IPS DF 6.9 (cell line): ENCODE data around the gene ANXA4.
"Not testable (repeated sequence)": the region's sequence is repeated elsewhere in the genome, so short reads cannot be mapped to it uniquely, and the experiment has no call there.

ENCODE experiments used
- DNase-seq: peaks from one replicate; pipeline ENCODE4 v3.0.0-alpha.2; 2013; ENCODE audit warnings: low read depth, low spot score
- H3K27ac ChIP-seq: one replicate; pipeline ENCODE4 v1.5.1; 2013; ENCODE audit warnings: low read length, control low read depth
- H3K27me3 ChIP-seq: 2 replicates; pipeline ENCODE4 v1.6.1; 2013; ENCODE audit warnings: mild to moderate bottlenecking, low read length; ENCODE audit not compliant: control insufficient read depth, insufficient read depth
- H3K36me3 ChIP-seq: 2 replicates; pipeline ENCODE4 v1.6.1; 2013; ENCODE audit warnings: low read length; ENCODE audit not compliant: control insufficient read depth, insufficient read depth
- H3K4me1 ChIP-seq: 2 replicates; pipeline ENCODE4 v1.6.1; 2013; ENCODE audit warnings: low read length; ENCODE audit not compliant: control insufficient read depth, insufficient read depth
- H3K4me3 ChIP-seq: 2 replicates; pipeline ENCODE4 v1.5.1; 2013; ENCODE audit warnings: mild to moderate bottlenecking, low read length
- H3K9me3 ChIP-seq: 2 replicates; pipeline ENCODE4 v1.6.1; 2013; ENCODE audit warnings: low read length, inconsistent platforms; ENCODE audit not compliant: control insufficient read depth, insufficient read depth
- WGBS: extraction: QIAGEN DNeasy Blood & Tissue Kit; methylation state at CpG from one replicate; pipeline ENCODE4 v1.1.7; 2013; ENCODE audit warnings: mixed read lengths, missing lambda C conversion rate; ENCODE audit not compliant: insufficient read length, insufficient coverage; 5-methylcytosine and 5-hydroxymethylcytosine counted together

Gene ANXA4

GRCh38 chr2:69753659-69754363 lies 11.9 kb downstream of the ANXA4 start:
- no peak for DNase-seq
- Histone ChIP-seq H3K4me3 (no peak overlapping the region), H3K36me3 (no peaks in the 10 kb centered on the region), H3K27ac (no peak overlapping the region), H3K4me1 (no peaks in the 10 kb centered on the region), H3K27me3 (no peaks in the 10 kb centered on the region), H3K9me3 (no peaks in the 10 kb centered on the region)
- WGBS: no CpG with 5 or more reads among the region's 3 CpGs

- Histone ChIP-seq H3K27ac (no peak overlapping the region), H3K27me3 (no peaks in the 10 kb centered on the region), H3K9me3 (no peaks in the 10 kb centered on the region), H3K4me1 (no peaks in the 10 kb centered on the region), H3K4me3 (no peak overlapping the region), H3K36me3 (no peaks in the 10 kb centered on the region)
- no CpG with 5 or more reads among the region's 1 CpG for WGBS
- no peak for DNase-seq
Measured at GRCh38 chr2:69754633-69755032, 12.7 kb downstream of the ANXA4 start.

- no peak overlapping the region for H3K27ac ChIP-seq
- no peak for DNase-seq
- no peaks in the 10 kb centered on the region for H3K27me3 ChIP-seq
- WGBS: no CpG with 5 or more reads among the region's 2 CpGs
- no peaks in the 10 kb centered on the region for H3K36me3 ChIP-seq
- no peaks in the 10 kb centered on the region for H3K9me3 ChIP-seq
- H3K4me3 ChIP-seq: no peak overlapping the region
- no peaks in the 10 kb centered on the region for H3K4me1 ChIP-seq
Measured at GRCh38 chr2:69755862-69756467, 14.0 kb downstream of the ANXA4 start.

- no CpG with 5 or more reads among the region's 2 CpGs for WGBS
- H3K36me3 ChIP-seq: no peaks in the 10 kb centered on the region
- H3K27me3 ChIP-seq: no peaks in the 10 kb centered on the region
- no peak for DNase-seq
- H3K27ac ChIP-seq: no peak overlapping the region
- no peaks in the 10 kb centered on the region for H3K9me3 ChIP-seq
- no peaks in the 10 kb centered on the region for H3K4me1 ChIP-seq
- no peak overlapping the region for H3K4me3 ChIP-seq
Measured at GRCh38 chr2:69762025-69762424, 20.1 kb downstream of the ANXA4 start.

- Histone ChIP-seq H3K27ac (no peak overlapping the region), H3K27me3 (no peaks in the 10 kb centered on the region), H3K36me3 (no peaks in the 10 kb centered on the region), H3K9me3 (no peaks in the 10 kb centered on the region), H3K4me3 (no peak overlapping the region), H3K4me1 (no peaks in the 10 kb centered on the region)
- no peak for DNase-seq
- WGBS: 100% methylated on average over 2 of the region's 14 CpGs
Measured at GRCh38 chr2:69762513-69763494, 20.9 kb downstream of the ANXA4 start.

GRCh38 chr2:69763831-69764230 lies 21.9 kb downstream of the ANXA4 start:
- not testable (repeated sequence) for H3K27ac ChIP-seq, H3K36me3 ChIP-seq, H3K9me3 ChIP-seq, H3K4me1 ChIP-seq, H3K4me3 ChIP-seq, H3K27me3 ChIP-seq, DNase-seq
- no CpG with 5 or more reads among the region's 7 CpGs for WGBS

- no CpG with 5 or more reads among the region's 5 CpGs for WGBS
- no peak overlapping the region for H3K4me3 ChIP-seq
- H3K27me3 ChIP-seq: no peaks in the 10 kb centered on the region
- no peaks in the 10 kb centered on the region for H3K36me3 ChIP-seq
- no peak overlapping the region for H3K27ac ChIP-seq
- no peak for DNase-seq
- H3K9me3 ChIP-seq: no peaks in the 10 kb centered on the region
- no peaks in the 10 kb centered on the region for H3K4me1 ChIP-seq
Measured at GRCh38 chr2:69764286-69765095, 22.6 kb downstream of the ANXA4 start.

- H3K27ac ChIP-seq: no peak overlapping the region
Measured at GRCh38 chr2:69765096-69765380, 23.1 kb downstream of the ANXA4 start.

GRCh38 chr2:69766014-69766413 lies 24.1 kb downstream of the ANXA4 start:
- no peak for DNase-seq
- Histone ChIP-seq H3K27me3 (no peaks in the 10 kb centered on the region), H3K27ac (no peak overlapping the region), H3K4me1 (no peaks in the 10 kb centered on the region), H3K4me3 (no peak overlapping the region), H3K9me3 (no peaks in the 10 kb centered on the region), H3K36me3 (no peaks in the 10 kb centered on the region)
- no CpG with 5 or more reads among the region's 3 CpGs for whole genome bisulfite sequencing

More at GRCh38 chr2:69765096-69765380, 23.1 kb downstream of the ANXA4 start:
- no peaks in the 10 kb centered on the region for H3K27me3 ChIP-seq
- no peaks in the 10 kb centered on the region for H3K4me1 ChIP-seq
- no peaks in the 10 kb centered on the region for H3K9me3 ChIP-seq
- no peak overlapping the region for H3K4me3 ChIP-seq
- DNase-seq: no peak
- WGBS: no CpG with 5 or more reads among the region's 2 CpGs
- H3K36me3 ChIP-seq: no peaks in the 10 kb centered on the region

- WGBS: no CpG with 5 or more reads among the region's 3 CpGs
- Histone ChIP-seq H3K9me3 (no peaks in the 10 kb centered on the region), H3K36me3 (no peaks in the 10 kb centered on the region), H3K27ac (no peak overlapping the region), H3K4me1 (no peaks in the 10 kb centered on the region), H3K4me3 (no peak overlapping the region), H3K27me3 (no peaks in the 10 kb centered on the region)
- DNase-seq: no peak
Measured at GRCh38 chr2:69767034-69767433, 25.1 kb downstream of the ANXA4 start.
